Bone marrow (tissue), 2 donors: ENCODE measurements around the gene ZNRF1.
"Not testable (repeated sequence)": the region's sequence is repeated elsewhere in the genome, so short reads cannot be mapped to it uniquely, and the experiment has no call there.

Source experiments
- DNase-seq, 2 donors: peaks; one replicate each; lab custom pipeline; 2025; lab: John Stamatoyannopoulos, UW

The ZNRF1 gene

DNA sequence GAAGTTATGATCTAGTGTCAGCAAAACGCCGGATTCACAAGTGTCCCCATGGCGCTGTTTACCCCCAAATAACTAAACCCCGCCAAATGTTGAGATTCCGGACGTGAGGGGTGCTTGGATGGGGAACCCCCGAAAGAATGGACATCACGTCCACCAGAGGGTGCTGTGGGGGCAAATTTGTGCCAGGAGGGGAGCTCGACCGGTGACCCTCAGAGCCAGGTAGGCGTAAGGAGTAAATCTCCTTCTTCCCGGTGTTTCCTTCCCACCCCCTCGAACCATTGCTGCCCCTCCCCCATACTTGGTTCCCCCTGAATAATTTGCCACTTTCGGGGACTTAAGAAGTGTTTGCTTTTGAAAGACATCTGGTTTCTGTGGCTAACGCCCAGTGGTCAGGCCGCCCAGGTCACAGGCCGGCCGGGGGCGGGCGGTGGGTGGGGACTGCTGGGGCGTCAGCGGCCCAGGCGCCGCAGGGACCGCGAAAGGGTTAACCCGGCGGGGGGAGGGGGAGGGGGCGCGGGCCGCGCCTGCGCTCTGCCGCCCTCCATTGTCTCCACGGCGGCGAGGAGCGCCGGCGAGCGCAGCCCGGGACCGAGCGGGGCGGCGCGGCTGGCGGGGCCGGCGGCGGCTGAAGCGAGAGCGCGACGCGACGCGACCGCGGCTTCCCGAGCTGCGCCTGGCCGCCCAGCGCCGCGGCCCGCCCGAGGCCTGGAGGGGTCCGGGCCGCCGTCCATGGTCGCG, at the start of gene ZNRF1:
Gene ZNRF1, plus strand, starts transcription at position 544 of the 738 bp plus-strand sequence. CDS start 648 bp downstream, outside the sequence.
- peak; percentile 56 to 84 for DNase-seq

DNA sequence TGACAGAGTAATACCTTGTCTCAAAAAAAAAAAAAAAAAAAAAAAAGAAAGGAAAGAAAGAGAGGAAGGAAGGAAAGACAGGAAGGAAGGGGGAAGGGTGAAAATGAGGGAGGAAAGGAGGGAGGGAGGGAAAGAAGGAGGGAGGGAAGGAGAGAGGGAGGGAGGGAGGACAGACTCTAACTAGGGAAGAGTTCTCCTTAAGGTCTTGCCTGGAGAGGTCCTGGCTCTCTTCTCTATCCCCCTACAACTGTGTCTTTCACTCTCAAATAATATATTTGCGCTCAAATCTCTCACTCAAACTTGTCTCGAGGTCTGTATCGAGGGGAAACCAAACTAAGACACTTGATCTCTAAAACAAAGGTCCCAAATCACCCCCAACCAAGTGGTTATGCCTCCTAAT, 49.5 kb upstream of the ZNRF1 start:
- DNase-seq: no peak

DNA sequence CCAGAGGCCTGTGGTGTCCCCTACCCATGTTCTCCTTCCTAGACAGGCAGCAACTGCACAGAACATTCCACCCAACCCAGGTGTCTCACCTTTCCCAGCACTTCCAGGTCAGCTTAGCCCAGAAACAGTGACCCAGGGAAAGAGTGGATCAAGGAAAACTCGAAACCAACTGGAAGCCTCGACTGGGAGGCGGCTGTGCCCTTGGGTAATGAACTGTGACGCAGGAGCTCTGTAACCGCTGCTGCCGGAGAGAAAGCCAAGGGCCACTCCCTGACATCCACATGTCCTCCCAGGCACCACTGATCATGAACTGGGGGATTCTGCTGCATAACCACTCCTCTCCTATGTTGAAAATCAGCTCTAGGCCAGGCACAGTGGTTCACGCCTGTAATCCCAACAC, 48.3 kb upstream of the ZNRF1 start:
- no peak for DNase-seq

DNA sequence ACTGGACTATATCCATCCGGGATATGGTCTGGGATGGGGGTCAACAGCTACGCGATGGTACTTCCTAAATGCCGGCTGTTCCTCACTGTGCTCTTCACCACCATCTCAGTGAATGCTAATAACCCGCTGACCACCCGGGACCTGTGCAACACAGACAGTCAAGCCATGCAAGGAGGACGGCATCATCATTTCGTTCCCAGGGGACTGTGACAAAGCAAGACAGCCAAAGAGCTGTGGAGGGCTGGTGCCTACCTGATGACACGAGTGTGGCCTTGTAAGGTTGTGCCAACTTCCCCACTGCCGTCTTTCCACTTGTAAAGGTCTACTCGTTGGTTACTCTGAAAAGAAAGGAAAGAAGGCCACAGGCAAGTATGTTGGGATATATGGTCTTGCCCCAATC, 47.6 kb upstream of the ZNRF1 start:
- no peak for DNase-seq

DNA sequence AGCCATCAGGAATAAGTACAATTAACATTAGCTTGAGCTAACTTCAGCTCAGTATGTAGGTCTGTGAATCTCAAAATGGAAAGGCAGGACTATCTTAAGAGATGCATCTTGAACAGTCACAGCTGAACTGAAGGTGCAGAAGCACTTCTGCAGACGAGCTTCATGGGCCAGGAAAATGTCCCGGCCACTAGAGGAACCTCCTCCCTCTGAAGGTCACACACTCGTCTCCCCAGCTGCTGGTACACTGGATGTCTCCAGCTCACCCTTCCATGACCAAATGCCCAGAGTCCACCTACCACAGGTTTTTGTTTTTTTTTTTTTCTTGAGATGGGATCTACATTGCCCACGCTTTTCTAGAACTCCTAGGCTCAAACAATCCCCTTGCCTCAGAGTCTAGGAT, 47.1 kb upstream of the ZNRF1 start:
- no peak for DNase-seq

DNA sequence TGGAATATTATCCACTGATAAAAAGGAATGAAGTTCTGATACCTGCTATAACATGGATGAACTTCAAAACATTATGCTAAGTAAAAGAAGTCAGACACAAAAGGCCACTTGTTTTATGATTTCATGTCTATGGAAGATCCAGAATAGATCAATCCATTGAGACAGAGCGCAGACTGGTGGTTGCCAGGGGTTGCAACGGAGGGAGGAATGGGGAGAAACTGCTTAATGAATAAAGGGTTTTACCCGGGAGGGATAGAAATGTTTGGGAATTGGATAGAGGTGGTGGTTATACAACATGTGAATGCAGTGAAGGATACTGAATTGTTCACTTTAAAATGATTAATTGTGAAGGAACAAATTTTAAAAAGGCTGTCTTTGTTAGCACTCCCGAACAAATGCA, 44.1 kb upstream of the ZNRF1 start:
- DNase-seq: no peak

DNA sequence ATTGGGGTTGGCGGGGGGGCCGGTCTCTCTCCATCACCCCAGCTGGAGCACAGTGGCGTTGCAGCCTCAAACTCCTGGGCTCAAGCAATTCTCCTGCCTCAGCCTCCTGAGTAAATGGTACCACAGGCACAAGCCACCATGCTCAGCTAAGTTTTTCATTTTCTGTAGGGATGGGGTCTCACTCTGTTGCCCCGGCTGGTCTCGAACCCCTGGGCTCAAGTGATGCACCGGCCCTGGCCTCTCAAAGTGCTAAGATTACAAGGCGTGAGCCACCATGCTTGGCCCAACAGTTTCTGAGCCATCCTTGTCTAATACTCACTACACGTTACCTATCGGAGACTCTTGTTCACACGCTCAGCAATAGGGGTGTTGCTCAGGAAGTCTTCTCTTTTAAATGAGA, 25.5 kb upstream of the ZNRF1 start:
- no peak for DNase-seq

DNA sequence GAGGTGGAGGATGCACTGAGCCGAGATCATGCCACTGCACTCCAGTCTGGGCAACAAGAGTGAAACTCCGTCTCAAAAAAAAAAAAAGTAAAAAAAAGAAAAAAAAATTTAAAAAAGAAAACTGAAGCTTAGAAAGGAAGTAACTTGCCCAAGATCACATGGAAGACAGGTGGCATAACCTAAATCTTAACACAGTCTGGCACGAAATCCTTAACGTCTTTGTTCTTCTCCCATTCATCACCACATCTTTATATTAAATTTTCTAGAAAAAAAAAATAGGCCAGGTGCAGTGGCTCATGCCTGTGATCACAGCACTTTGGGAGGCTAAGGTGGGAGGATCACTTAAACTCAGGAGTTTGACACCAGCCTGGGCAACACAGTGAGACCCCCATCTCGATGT, 23.2 kb upstream of the ZNRF1 start:
- no peak for DNase-seq

DNA sequence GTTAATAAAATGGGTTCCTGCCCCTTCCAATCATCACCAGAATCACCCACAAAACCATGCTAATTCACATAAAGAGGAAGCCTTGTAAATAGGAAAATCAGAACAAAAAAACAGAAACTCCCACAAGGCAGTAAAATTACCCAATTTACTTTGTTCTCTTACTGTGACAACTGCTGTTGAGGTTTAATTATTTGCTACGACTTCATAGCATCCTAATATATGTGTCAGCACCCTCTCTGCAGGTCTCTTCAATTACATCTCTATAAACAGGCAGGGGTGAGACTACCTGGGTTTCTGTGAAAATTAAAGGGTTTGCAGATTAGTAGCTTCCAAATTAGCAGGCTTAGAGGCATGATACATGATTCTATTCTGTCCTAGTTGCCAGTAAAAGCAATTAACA, 16.6 kb upstream of the ZNRF1 start:
- DNase-seq: no peak

DNA sequence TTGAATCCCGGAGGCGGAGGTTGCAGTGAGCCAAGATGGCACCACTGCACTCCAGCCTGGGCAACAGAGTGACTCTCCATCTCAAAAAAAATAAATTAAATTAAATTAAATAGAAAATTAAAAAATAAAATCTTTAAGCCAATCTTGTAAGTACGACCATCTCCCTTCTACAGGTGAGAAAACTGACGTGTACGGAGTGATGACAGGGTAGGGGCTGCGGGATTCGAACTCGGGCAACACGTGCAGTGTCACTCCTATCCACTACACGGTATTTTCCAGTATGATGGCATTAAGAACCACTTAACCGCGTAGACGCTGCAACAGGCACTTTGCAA, 14.7 kb upstream of the ZNRF1 start:
- DNase-seq: no peak

DNA sequence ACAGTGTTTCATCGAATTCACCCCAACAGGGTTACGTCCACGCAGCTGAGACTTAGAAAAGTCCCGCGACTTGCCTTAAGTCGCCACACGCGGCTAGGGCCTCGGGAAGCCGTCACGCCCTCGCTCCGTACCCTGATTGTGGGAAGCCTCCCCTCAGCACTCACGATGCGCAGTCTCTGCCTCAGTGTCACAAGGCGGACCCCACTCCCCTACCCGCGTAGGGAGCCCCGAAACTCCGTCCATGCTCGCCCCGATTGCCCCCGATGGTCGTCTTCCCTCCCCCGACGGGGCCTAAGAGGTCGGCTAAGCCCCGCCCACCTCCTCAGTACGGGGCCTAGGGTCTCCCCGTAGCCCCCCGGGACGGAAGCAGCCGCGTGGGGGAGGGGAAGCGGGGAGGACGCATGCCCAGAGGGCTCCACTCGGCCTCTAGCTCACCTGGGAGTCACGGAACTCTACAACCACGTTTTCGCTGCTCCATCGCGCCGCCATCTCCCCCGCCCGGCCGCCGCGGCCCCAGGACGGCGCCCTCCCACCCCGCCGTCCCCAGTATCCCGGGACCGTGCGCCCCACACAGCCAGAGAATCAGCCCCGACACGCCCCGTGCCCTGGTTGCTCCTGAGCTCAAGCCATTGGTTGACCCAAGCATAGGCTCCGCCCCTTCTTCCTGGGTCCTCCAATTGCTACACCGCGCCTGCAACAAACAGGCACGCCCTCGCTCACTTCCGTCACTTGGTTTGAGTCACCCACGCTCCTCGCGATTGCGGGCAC, 14.1 kb upstream of the ZNRF1 start, which contains the start of gene WDR59:
Gene WDR59, minus strand, starts transcription at position 595 of the 768 bp plus-strand sequence. Its CDS starts 106 bp downstream, at position 489.
- peak; percentile 83 to 99 for DNase-seq

DNA sequence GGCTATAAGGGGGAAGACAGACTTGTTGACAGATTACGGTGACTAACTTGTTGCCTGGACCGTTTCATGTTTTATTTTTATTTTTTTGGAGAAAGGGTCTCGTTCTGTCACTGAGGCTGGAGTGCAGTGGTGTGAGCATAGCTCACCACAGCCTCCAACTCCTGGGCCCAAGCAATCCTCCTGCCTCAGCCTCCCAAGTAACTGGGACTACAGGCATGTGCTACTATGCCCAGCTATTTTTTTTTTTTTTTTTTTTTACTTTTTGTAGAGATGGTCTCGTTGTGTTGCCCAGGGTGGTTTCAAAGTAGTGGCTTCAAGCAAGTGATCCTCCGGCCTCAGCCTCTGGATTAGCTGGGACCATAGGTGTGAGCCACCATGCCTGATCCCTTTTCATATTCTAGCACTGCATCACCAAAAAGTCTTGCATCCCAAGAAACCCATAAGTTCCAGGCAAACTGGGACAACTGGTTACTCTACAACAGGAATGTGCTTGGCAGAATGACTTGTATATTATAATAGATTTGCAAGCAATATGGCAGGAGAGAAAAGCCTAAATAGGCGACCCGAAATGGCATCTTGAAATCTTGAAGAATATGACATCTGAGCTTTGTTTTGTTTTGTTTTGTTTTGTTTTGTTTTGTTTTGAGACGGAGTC, 11.7 kb upstream of the ZNRF1 start:
- DNase-seq: no peak

DNA sequence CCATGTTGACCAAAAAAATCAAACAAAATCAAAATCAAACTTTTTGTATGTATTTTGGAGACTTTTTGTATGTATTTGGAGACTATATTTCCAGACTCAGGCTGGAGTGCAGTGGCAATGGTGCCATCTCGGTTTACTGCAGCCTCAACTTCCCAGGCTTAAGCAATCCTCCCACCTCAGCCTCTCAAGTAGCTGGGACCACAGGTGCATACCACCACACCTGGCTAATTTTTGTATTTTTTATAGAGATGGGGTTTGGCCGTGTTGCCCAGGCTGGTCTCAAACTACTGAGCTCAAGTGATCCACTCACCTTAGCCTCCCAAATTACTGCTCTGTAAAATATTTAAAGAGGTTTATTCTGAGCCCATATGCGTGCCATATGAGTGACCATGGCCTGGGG, 9.0 kb upstream of the ZNRF1 start:
- DNase-seq: not testable (repeated sequence)

DNA sequence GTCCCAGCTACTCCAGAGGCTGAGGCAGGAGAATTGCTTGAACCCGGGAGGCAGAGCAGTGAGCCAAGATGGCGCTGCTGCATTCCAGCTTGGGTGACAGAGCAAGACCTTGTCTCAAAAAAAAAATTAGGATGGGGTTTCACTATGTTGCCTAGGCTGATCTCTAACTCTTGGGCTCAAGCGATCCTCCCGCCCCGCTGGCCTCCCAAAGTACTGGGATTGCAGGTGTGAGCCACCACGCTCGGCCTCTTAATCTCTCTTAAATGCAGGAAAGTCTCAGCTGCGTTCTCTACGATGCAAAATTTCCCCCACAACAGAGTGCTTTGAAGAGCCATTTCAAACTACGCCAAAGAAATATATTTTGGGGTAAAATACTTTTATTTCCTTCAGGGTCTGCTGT, 8.0 kb upstream of the ZNRF1 start:
- no peak for DNase-seq

DNA sequence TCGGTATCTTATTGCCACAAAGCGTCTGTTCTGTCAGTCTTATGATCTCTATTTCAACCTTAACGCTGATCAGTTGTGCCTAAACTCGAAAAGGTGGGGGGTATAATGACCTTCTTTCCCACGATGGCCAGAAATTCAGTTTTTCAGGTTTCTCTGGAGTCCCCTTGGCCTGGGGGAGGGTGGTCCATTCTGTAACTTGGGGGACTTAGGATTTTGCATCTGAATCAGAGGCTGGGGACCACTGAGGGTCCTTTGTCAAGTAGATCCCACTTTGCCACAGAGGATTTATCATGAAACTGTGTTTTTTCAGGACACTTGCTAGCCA, 7.6 kb upstream of the ZNRF1 start:
- DNase-seq: no peak

DNA sequence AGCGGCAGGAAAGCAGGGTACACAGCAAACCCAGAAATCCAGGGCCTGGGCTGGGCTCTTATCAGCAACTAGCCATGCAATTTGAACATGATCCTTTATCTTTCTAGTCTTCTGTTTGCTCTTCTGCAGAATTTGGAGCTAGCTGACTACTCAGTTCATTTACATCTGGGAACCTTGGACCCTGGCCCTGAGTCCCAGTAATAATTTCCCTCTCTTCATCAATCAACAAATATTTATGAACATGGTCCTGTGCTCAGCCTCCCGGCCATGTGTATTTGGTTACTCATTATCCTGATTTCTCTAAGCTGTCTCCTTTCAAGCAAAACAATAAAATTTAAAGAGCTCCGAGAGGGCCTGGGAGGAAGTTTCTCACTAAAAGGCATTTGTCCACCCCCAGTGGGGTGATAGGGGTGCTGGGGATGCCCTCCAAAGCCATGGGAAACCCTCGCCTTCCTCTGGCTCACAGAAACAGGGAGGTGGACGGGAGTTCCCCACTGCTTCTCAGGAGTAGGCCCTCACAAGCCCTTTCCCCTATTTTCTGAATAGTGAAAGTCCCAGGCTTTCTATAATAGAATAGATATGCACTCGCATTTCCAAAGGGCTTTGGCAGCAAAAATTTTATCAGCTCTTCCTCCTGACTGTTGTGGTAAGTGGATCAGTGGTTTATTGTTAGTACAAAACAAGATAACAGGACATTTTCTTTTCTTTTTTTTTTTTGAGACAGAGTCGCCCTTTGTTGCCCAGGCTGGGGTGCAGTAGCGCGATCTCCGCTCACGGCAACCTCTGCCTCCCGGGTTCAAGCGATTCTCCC, 7.0 kb upstream of the ZNRF1 start:
- no peak for DNase-seq

DNA sequence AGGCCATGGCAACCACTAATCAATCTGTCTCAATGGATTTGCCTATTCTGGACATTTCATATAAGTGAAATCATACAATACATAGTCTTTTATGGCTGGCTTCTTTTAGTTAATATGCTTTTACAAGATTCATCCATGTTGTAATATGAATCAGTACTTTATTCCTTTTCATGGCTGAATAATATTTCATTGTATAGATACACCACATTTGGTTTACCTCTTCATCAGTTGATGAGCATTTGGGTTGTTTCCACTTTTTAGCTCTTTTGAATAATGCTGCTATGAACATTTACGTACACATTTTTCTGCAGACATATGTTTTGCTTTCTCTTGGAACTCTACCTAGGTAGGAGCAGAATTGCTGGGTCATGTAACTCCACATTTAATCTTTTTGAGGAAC, 2.8 kb upstream of the ZNRF1 start:
- DNase-seq: no peak

DNA sequence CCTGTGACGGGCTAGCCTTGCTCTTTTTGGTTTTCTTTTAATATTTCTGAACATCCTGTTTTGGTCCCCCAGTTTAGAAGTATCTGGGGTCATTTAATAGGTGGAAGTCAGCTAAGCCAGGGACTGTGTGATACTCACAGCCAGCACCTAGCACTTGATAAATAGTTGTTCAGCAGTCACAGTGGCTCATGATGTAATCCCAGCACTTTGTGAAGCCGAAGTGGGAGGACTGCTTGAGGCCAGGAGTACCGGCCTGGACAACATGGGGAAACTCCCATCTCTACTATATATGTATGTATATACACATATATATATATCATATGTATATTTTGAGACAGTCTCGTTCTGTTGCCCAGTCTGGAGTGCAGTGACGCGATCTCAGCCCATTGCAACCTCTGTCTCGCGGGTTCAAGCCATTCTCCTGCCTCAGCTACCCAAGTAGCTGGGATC, 1.8 kb upstream of the ZNRF1 start:
- DNase-seq: no peak

DNA sequence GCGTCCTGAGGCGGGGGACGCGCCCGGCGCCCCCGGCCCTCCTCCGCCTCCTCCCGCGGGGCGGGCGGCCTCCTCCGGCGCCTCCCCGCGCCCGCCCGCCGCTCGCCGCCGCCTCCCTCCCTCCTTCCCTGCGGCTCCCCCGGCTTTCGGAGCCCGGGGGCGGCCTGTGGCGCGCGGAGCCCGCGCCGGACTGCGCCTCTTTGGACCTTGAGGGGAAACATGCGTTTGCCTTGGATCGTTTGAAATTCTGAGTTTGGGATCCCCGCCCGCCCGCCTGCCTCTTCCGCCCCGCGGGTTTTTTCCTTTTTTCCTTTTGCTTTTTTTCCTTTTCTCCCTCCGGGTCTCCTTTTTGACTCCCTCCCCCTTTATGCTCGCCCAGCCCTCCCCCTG, 390 bp downstream of the ZNRF1 start:
- DNase-seq: peak in 1 of 2 donors; percentile 23

DNA sequence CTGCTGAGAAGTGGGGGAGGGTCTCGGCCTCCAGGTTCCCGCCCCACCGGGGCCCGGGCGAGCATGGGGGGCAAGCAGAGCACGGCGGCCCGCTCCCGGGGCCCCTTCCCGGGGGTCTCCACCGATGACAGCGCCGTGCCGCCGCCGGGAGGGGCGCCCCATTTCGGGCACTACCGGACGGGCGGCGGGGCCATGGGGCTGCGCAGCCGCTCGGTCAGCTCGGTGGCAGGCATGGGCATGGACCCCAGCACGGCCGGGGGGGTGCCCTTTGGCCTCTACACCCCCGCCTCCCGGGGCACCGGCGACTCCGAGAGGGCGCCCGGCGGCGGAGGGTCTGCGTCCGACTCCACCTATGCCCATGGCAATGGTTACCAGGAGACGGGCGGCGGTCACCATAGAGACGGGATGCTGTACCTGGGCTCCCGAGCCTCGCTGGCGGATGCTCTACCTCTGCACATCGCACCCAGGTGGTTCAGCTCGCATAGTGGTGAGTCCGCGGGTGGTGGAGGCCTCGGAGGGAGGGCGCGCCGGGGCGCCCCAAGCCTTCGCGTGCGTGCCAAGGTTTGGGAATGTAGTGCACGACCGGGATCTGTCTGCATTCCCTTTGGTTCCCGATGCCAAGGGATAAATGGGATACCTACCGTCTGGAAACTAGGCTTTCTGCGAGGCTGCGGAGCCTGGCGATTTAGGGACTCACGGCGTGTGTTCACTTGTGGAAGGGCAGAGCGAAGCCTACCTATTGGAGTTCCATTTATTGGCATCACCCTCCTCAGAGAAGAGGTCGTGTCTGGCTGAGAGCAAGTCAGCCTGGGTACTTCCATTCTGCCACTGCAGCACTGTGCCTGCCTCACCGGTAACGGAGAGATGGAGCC, 1.0 kb downstream of the ZNRF1 start:
- peak in 1 of 2 donors; percentile 25 for DNase-seq

DNA sequence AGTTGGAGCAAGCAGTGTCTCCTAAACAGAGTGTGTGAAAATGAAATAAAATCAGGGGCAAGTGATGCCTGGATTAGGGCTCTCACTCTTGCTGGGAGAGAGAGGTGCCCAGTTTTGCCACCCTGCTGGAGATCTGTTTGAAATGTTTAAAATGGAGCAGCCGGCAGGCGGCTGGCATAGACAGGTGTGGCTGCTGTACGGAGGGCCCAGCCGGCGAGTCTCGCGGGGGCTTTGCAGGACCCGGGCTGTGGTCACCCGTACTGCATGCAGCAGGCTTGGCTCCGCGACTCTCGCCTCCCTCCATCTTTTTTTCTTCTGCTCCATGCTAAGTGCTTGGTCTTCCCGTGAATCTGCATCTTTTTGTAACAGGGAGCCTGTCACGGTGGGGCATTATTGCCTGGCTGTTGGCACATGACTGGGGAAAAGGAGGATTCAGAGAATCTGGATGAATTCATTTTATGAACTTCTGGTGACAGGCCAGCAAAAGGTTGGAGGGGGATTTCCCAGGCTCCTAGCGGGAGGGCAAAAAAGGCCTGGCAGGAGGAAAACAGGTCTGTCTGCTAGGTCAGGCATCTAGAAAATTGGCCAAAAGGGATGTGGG, 1.8 kb downstream of the ZNRF1 start:
- DNase-seq: no peak
